ENCODE measurements around the gene PRSS36. TPM values are rescaled to one million over a fixed set of nuclear protein-coding genes. Genes with fewer than 3 reads are reported as not detected.

The PRSS36 gene
- total and polyA plus RNA-seq, 9 of the 15 experiments (the other 6 are each of a cell fraction or from before 2014, with no cell fraction given), result 0.09 to 1.2 (median 0.54) TPM; not detected in 2

GRCh38 chr16:31117384-31118222 is 32.3 kb downstream of the PRSS36 start, which contains the start of gene KAT8 (continued):
- TF ChIP-seq AFF4 (CRISPR knock-in tag; IDR thresholded peaks at IDR 0.05) (no peak; the same call in 1 of the 2 replicates), ZNF280B (CRISPR knock-in tag; IDR thresholded peaks at IDR 0.05) (no peak), YY1 (IDR thresholded peaks at IDR 0.05; ENCODE audit: borderline replicate concordance in 1 of 3, control insufficient read depth in 1 of 3, extremely low read depth in 1 of 3, insufficient read depth in 3 of 3, insufficient read length in 1 of 3, insufficient replicate concordance in 2 of 3, low read depth in 1 of 3, low read length in 2 of 3) (peak; percentile 75 to 97 (median 93)), EWSR1 (IDR thresholded peaks at IDR 0.05; ENCODE audit: borderline replicate concordance, low read depth, partially characterized antibody) (no peak), ZMIZ1 (IDR thresholded peaks at IDR 0.05; ENCODE audit: low read depth in 2 of 2, low read length in 2 of 2) (peak in 1 of 2 experiments; percentile 58; a peak in 1 of 4 replicates), ZNF354B (CRISPR knock-in tag; IDR thresholded peaks at IDR 0.05) (no peak), E2F6 (IDR thresholded peaks at IDR 0.05; ENCODE audit: borderline replicate concordance in 1 of 2, extremely low read depth in 1 of 2, insufficient read depth in 1 of 2, insufficient read length in 1 of 2, low read depth in 1 of 2, low read length in 1 of 2, poor library complexity in 1 of 2, severe bottlenecking in 1 of 2) (peak in 1 of 2 experiments; percentile 46), POU5F1 (IDR thresholded peaks at IDR 0.05; ENCODE audit: borderline replicate concordance, low read depth, low read length, partially characterized antibody) (no peak), STAT5A (IDR thresholded peaks at IDR 0.05; ENCODE audit: borderline replicate concordance, low read length) (no peak), FOXP4 (CRISPR knock-in tag; IDR thresholded peaks at IDR 0.05; ENCODE audit: borderline replicate concordance) (no peak), MCM2 (IDR thresholded peaks at IDR 0.05; ENCODE audit: low read depth) (no peak)

Data from K562 (cell line).